Measurements from ENCODE around the gene COA4.
"Not testable (repeated sequence)": the region's sequence is repeated elsewhere in the genome, so short reads cannot be mapped to it uniquely, and the experiment has no call there.

The COA4 gene

GRCh38 chr11:73876424-73877310 is at the start of gene COA4, which contains the start of gene PAAF1:
Gene COA4 (minus strand): TSS chr11:73876846. CDS start chr11:73873378, 3,468 bp downstream.
Gene PAAF1 (plus strand): TSS chr11:73876999. CDS start chr11:73877022, 23 bp downstream.
- DNase-seq (ENCODE audit: low read depth), result peak; percentile 95

GRCh38 chr11:73921180-73921579 is 44.5 kb upstream of the COA4 start:
- DNase-seq (ENCODE audit: low read depth), result no peak

- DNase-seq (ENCODE audit: low read depth), result no peak
Observed at GRCh38 chr11:73916435-73916834, 39.8 kb upstream of the COA4 start.

GRCh38 chr11:73914284-73914683 is 37.6 kb upstream of the COA4 start:
- DNase-seq (ENCODE audit: low read depth), result no peak

- DNase-seq (ENCODE audit: low read depth), result no peak
Observed at GRCh38 chr11:73913472-73913871, 36.8 kb upstream of the COA4 start.

- no peak for DNase-seq (ENCODE audit: low read depth)
Observed at GRCh38 chr11:73912026-73912425, 35.4 kb upstream of the COA4 start.

GRCh38 chr11:73907191-73907590 is 30.5 kb upstream of the COA4 start:
- DNase-seq (ENCODE audit: low read depth), result no peak

- no peak for DNase-seq (ENCODE audit: low read depth)
Observed at GRCh38 chr11:73902303-73902702, 25.7 kb upstream of the COA4 start.

GRCh38 chr11:73894725-73895335 is 18.2 kb upstream of the COA4 start:
- no peak for DNase-seq (ENCODE audit: low read depth)

- no peak for DNase-seq (ENCODE audit: low read depth)
Observed at GRCh38 chr11:73893041-73893440, 16.4 kb upstream of the COA4 start.

GRCh38 chr11:73889536-73889935 is 12.9 kb upstream of the COA4 start:
- DNase-seq (ENCODE audit: low read depth), result no peak

GRCh38 chr11:73889019-73889418 is 12.4 kb upstream of the COA4 start:
- no peak for DNase-seq (ENCODE audit: low read depth)

GRCh38 chr11:73888244-73888643 is 11.6 kb upstream of the COA4 start:
- DNase-seq (ENCODE audit: low read depth), result no peak

- no peak for DNase-seq (ENCODE audit: low read depth)
Observed at GRCh38 chr11:73883856-73884255, 7.2 kb upstream of the COA4 start.

GRCh38 chr11:73880449-73880848 is 3.8 kb upstream of the COA4 start:
- DNase-seq (ENCODE audit: low read depth), result not testable (repeated sequence)

- DNase-seq (ENCODE audit: low read depth), result no peak
Observed at GRCh38 chr11:73878771-73879170, 2.1 kb upstream of the COA4 start.

GRCh38 chr11:73875840-73876239 is 806 bp downstream of the COA4 start:
- DNase-seq (ENCODE audit: low read depth), result no peak

- DNase-seq (ENCODE audit: low read depth), result no peak
Observed at GRCh38 chr11:73875380-73875779, 1.3 kb downstream of the COA4 start.

GRCh38 chr11:73872749-73873357 is 3.8 kb downstream of the COA4 start:
- no peak for DNase-seq (ENCODE audit: low read depth)

GRCh38 chr11:73870261-73870660 is 6.4 kb downstream of the COA4 start:
- DNase-seq (ENCODE audit: low read depth), result no peak

GRCh38 chr11:73869332-73869949 is 7.2 kb downstream of the COA4 start:
- no peak for DNase-seq (ENCODE audit: low read depth)

- no peak for DNase-seq (ENCODE audit: low read depth)
Observed at GRCh38 chr11:73866586-73866996, 10.1 kb downstream of the COA4 start.

All from HS-27A (cell line).